Fibroblast of villous mesenchyme (primary cell): ENCODE data around the gene DPH3. TPM values are rescaled to one million over a fixed set of nuclear protein-coding genes. Genes with fewer than 3 reads are reported as not detected.
A peak's percentile ranks its signal among the peaks of the same experiment; 100 is the strongest.

Source experiments
- DNase-seq: peaks from one replicate; pipeline ENCODE4 v3.0.0-alpha.2; 2010; ENCODE audit warnings: low read depth
- H3K4me3 ChIP-seq: 2 replicates; pipeline ENCODE4 v1.5.1; 2011; ENCODE audit warnings: low read depth, mild to moderate bottlenecking, low read length
- CTCF ChIP-seq: IDR thresholded peaks from 2 replicates; pipeline ENCODE4 v1.5.1; 2012; ENCODE audit warnings: low read depth, mild to moderate bottlenecking, low read length; ENCODE audit not compliant: insufficient read depth
- total RNA-seq: library from RNA; depleted of rRNA; stranded (reverse); fragments of >200 nt; gene quantifications from 2 replicates; pipeline ENCODE4 v1.2.3, GENCODE V29; 2012

DPH3 gene
- total RNA-seq, 1 donor = 33.2 TPM

- no peak overlapping the region for H3K4me3 ChIP-seq
- no peak for TF ChIP-seq CTCF
- no peak for DNase-seq
These were observed 6.1 kb upstream of the DPH3 start for GRCh38 chr3:16270855-16271254.

- no peak for TF ChIP-seq CTCF
- DNase-seq = no peak
- H3K4me3 ChIP-seq = no peak overlapping the region
These were observed 2.0 kb upstream of the DPH3 start for GRCh38 chr3:16266714-16267113.

GRCh38 chr3:16265455-16265786 lies 678 bp upstream of the DPH3 start:
- no peak for DNase-seq
- peak overlapping the region; percentile 92 for H3K4me3 ChIP-seq
- TF ChIP-seq CTCF = no peak

- TF ChIP-seq CTCF = no peak
- no peak for DNase-seq
- peak overlapping the region; percentile 92 for H3K4me3 ChIP-seq
These were observed 502 bp downstream of the DPH3 start for GRCh38 chr3:16264174-16264707.

- no peak for TF ChIP-seq CTCF
- H3K4me3 ChIP-seq = no peak overlapping the region
These were observed 2.6 kb downstream of the DPH3 start for GRCh38 chr3:16262174-16262573.

GRCh38 chr3:16260046-16260445 lies 4.7 kb downstream of the DPH3 start:
- no peak overlapping the region for H3K4me3 ChIP-seq
- TF ChIP-seq CTCF = no peak
- DNase-seq = no peak

More at GRCh38 chr3:16262174-16262573, 2.6 kb downstream of the DPH3 start:
- no peak for DNase-seq

- no peak for TF ChIP-seq CTCF
- H3K4me3 ChIP-seq = no peak overlapping the region
- no peak for DNase-seq
These were observed 5.9 kb downstream of the DPH3 start for GRCh38 chr3:16258866-16259265.
